GM12892 (cell line): ENCODE measurements around the gene ZDHHC14.

Source experiments
- DNase-seq: peaks from one replicate; pipeline ENCODE4 v3.0.0; 2011; ENCODE audit not compliant: insufficient read length
- FAIRE-seq: peaks from 2 replicates; lab custom pipeline; 2011; peaks lifted over from hg19 to GRCh38; lab: Jason Lieb, UNC
- POLR2A ChIP-seq: IDR thresholded peaks from 2 replicates; pipeline ENCODE4 v1.6.1; 2011; ENCODE audit warnings: low read depth, low read length, control low read depth
- POLR2AphosphoS5 ChIP-seq: IDR thresholded peaks from 2 replicates; pipeline ENCODE4 v1.6.1; 2011; ENCODE audit warnings: low read depth, low read length, control low read depth
- TAF1 ChIP-seq: IDR thresholded peaks from 2 replicates; pipeline ENCODE4 v1.6.1; 2011; ENCODE audit warnings: low read depth, mild to moderate bottlenecking, control low read depth, low read length, borderline replicate concordance

Gene ZDHHC14

GRCh38 chr6:157706883-157707282 is 325.9 kb downstream of the ZDHHC14 start:
- DNase-seq (no peak), FAIRE-seq (no peak)
- TF ChIP-seq POLR2A = no peak
- TF ChIP-seq TAF1 = no peak
- no peak for TF ChIP-seq POLR2AphosphoS5

- no peak for TF ChIP-seq TAF1
- no peak for TF ChIP-seq POLR2A
- TF ChIP-seq POLR2AphosphoS5 = no peak
- DNase-seq (no peak), FAIRE-seq (no peak)
Measured at GRCh38 chr6:157707576-157707975, 326.6 kb downstream of the ZDHHC14 start.

DNA sequence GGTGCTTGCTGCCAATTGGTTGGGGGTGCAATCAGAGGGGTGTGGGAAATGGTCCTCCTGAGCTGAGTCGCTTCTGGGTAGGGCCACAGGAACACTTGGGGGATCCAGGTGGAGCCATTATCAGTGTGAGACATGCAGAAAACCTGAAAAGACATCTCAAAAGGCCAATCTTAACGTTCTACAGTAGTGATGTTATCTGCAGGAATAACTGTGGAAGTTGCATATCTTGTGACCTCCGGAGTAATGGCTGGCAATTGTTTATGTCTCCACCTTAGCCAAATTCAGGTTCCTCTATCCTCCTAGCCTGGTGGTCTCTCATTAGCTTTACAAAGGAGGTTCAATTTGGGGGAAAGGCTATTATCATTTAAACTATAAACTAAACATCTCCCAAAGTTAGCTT is 327.2 kb downstream of the ZDHHC14 start:
- no peak for TF ChIP-seq POLR2A
- no peak for TF ChIP-seq POLR2AphosphoS5
- no peak for TF ChIP-seq TAF1

DNA sequence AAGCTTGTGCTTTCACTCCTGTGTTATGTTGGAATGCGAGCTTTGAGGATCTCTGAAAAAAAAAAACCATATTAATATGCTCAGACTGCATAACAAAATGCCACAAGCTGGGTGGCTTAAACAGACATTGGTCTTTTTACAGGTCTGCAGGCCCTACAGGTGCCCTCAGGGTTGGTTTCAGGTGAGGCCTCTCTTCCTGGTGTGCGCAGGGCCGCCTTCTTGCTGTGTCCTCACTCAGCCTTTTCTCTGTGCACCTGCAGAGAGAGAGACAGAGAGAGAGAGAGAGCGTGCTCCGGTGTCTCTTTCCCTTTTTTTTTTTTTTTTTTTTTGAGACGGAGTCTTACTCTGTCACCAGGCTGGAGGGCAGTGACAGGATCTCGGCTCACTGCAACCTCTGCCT is 327.9 kb downstream of the ZDHHC14 start:
- TF ChIP-seq POLR2A = no peak
- TF ChIP-seq POLR2AphosphoS5 = no peak
- no peak for TF ChIP-seq TAF1
- no peak for DNase-seq
- FAIRE-seq = no peak

More for the DNA sequence above, 327.2 kb downstream of the ZDHHC14 start:
- DNase-seq (no peak), FAIRE-seq (no peak)

DNA sequence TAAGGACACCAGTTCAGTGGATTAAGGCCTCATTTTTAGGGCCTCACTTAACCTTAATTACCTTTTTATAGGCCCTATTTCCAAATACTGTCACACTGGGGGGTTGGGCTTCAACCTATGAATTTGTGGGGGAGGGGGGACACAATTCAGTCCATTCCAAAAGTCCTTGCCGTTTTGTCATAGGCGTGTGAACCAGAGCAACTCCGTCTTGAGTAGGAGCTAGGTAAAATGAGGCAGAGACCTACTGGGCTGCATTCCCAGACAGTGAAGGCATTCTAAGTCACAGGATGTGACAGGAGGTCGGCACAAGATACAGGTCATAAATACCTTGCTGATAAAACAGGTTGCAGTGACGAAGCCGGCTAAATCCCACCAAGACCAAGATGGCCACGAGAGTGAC is 328.6 kb downstream of the ZDHHC14 start:
- FAIRE-seq (no peak), DNase-seq (no peak)
- TF ChIP-seq POLR2AphosphoS5 (no peak), POLR2A (no peak), TAF1 (no peak)

DNA sequence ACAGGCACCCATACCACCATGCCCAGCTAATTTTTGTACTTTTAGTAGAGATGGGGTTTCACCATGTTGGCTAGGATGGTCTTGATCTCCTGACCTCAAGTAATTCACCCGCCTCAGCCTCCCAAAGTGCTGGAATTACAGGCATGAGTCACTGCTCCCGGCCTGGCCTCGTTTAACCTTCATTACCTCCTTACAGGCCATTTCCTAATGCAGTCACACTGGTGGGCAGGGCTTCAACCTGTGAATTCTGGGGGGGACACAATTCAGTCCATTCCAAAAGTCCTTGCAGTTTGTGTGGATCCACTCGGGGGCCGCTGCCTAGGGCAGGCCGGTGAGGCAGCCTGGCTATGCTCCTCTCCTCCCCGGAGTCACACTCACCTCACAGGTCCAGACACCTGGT is 329.6 kb downstream of the ZDHHC14 start:
- TF ChIP-seq TAF1 = no peak
- no peak for TF ChIP-seq POLR2A
- no peak for TF ChIP-seq POLR2AphosphoS5
- FAIRE-seq (no peak), DNase-seq (no peak)

GRCh38 chr6:157711060-157711459 is 330.1 kb downstream of the ZDHHC14 start:
- TF ChIP-seq POLR2AphosphoS5 (no peak), POLR2A (no peak), TAF1 (no peak)
- DNase-seq = no peak
- no peak for FAIRE-seq

DNA sequence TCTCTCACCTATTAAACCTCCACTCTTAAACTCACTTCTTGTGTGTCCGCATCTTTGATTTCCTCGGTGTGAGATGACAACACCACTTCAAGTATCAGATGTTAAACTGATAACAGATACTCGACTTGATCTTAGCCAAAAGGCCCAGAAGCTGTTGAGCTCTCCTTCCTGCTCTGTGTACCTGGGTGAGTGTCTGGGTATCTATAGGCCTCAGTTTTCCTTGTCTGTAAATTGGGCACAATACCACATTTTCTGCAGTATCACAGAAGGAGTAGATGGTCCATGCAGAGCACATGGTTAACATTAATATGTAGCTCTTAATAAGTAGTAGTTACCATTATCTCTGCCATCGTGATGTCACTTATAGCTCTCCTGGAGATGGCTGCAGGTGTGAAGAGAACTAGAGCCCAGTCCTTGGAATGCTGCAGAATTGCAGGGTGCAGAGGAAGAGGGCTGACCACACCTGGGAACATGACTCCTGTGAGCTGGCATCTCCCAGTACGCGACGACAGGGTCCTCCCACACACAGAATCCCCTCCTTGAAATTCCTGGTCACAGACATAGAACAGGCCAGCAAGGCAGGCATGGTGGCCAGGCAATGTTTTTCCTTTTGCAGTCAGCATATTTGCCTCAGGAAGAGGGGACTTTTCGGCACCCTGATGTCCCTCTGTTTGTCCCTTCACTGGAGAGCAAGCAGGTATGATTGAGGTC is 331.8 kb downstream of the ZDHHC14 start:
- no peak for DNase-seq
- TF ChIP-seq POLR2AphosphoS5 (no peak), TAF1 (no peak), POLR2A (no peak)
- no peak for FAIRE-seq

DNA sequence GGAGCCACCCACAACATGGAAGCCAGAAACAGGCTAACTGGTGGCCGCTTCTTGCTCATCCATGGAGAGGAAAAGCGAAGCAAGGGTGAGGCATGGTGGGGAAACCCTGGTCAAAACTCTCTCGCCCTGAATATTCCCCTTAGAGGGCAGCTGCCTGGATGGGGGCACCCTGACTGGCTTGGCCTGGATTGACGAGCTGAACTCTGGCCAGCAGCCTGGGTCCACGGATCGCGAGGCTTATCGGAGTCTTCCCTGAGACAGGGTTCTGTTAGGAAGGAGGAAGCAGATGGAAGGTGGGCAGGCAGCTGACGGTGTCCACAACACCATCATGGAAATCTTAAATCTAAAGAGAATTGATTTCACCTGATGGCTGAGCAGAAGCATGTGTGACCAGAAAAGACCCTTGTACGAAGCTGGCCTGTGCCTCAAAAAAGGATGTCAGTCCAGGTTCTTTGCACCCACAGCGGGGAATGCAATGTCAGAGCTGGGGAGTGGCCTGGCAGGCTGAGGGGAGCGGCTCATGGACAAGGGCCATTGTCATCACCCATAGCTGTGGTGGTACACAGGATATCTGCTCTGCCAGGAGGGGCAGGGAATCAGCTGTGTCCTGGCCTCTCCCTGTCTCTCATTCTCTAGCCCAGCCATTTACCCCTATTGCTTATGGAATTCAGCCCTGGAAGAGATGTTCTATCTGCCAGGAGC is 332.6 kb downstream of the ZDHHC14 start:
- no peak for DNase-seq
- FAIRE-seq = no peak
- no peak for TF ChIP-seq TAF1
- TF ChIP-seq POLR2A = no peak
- no peak for TF ChIP-seq POLR2AphosphoS5

DNA sequence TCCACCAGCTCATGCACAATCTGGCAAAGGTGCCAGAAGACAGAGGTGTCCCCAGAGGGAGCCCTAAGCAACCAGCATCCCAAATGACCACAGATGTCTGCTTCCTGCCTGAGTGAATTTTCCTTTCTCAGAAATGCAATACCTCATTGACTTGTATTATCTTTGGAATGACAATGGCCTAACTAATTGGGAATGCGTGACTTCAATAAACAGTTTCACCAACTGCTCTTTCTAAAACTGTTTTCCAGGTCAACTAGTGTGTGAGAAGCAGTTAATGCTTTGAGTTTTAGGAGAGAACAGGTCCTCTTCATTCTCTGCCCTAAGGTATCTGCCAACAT is 333.1 kb downstream of the ZDHHC14 start:
- no peak for FAIRE-seq
- TF ChIP-seq POLR2A = no peak
- no peak for TF ChIP-seq POLR2AphosphoS5
- no peak for TF ChIP-seq TAF1
- DNase-seq = no peak

DNA sequence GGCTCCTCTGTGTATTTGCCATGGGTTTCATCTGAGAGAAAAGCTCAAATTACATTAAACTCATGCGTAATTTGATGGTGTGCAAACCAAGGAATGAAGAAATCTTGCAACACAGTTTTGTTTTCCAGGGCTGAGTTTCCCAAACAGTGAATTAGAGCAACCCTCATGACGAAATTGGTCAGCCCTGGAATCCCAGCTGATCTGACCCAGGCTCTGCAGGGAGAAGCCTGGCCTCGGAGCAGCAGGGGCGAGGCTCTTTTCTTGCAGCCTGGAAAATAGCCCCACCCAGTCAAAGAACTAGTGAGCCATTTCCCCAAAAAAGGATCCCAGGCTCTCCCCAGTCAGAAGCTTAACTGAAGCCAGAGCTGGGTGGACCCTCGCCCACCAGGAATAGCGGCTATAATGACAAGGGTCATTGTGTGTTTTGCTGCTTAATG is 334.8 kb downstream of the ZDHHC14 start:
- DNase-seq (no peak), FAIRE-seq (no peak)
- TF ChIP-seq POLR2A (no peak), TAF1 (no peak), POLR2AphosphoS5 (no peak)

- DNase-seq (no peak), FAIRE-seq (no peak)
- no peak for TF ChIP-seq TAF1
- no peak for TF ChIP-seq POLR2A
- no peak for TF ChIP-seq POLR2AphosphoS5
Measured at GRCh38 chr6:157716251-157716995, 335.4 kb downstream of the ZDHHC14 start.
